ENCODE measurements around the gene SH2D7.

SH2D7 gene

GRCh38 chr15:78079298-78080087 is 12.9 kb upstream of the SH2D7 start:
- no peak for DNase-seq (ENCODE audit: low spot score)

GRCh38 chr15:78080088-78080460 is 12.3 kb upstream of the SH2D7 start:
- DNase-seq (ENCODE audit: low spot score), result no peak

GRCh38 chr15:78082106-78082742 is 10.1 kb upstream of the SH2D7 start:
- DNase-seq (ENCODE audit: low spot score), result no peak

- DNase-seq (ENCODE audit: low spot score), result no peak
Measured at GRCh38 chr15:78082743-78083110, 9.6 kb upstream of the SH2D7 start.

GRCh38 chr15:78083186-78083585 is 9.2 kb upstream of the SH2D7 start:
- no peak for DNase-seq (ENCODE audit: low spot score)

GRCh38 chr15:78083687-78084448 is 8.5 kb upstream of the SH2D7 start:
- no peak for DNase-seq (ENCODE audit: low spot score)

GRCh38 chr15:78084449-78084750 is 8.0 kb upstream of the SH2D7 start:
- no peak for DNase-seq (ENCODE audit: low spot score)

- DNase-seq (ENCODE audit: low spot score), result no peak
Measured at GRCh38 chr15:78085928-78086327, 6.4 kb upstream of the SH2D7 start.

GRCh38 chr15:78087951-78088772 is 4.2 kb upstream of the SH2D7 start:
- no peak for DNase-seq (ENCODE audit: low spot score)

GRCh38 chr15:78088773-78089080 is 3.6 kb upstream of the SH2D7 start:
- DNase-seq (ENCODE audit: low spot score), result no peak

- no peak for DNase-seq (ENCODE audit: low spot score)
Measured at GRCh38 chr15:78090422-78091063, 1.8 kb upstream of the SH2D7 start.

- DNase-seq (ENCODE audit: low spot score), result no peak
Measured at GRCh38 chr15:78093242-78094020, 1.1 kb downstream of the SH2D7 start.

GRCh38 chr15:78097667-78098066 is 5.3 kb downstream of the SH2D7 start:
- no peak for DNase-seq (ENCODE audit: low spot score)

- no peak for DNase-seq (ENCODE audit: low spot score)
Measured at GRCh38 chr15:78098131-78098755, 5.9 kb downstream of the SH2D7 start.

- no peak for DNase-seq (ENCODE audit: low spot score)
Measured at GRCh38 chr15:78100886-78101285, 8.5 kb downstream of the SH2D7 start.

- DNase-seq (ENCODE audit: low spot score), result no peak
Measured at GRCh38 chr15:78101423-78102105, 9.2 kb downstream of the SH2D7 start.

GRCh38 chr15:78102211-78102610 is 9.8 kb downstream of the SH2D7 start:
- no peak for DNase-seq (ENCODE audit: low spot score)

GRCh38 chr15:78102741-78103140 is 10.4 kb downstream of the SH2D7 start:
- DNase-seq (ENCODE audit: low spot score), result no peak

GRCh38 chr15:78103406-78104118 is 11.2 kb downstream of the SH2D7 start:
- no peak for DNase-seq (ENCODE audit: low spot score)

- DNase-seq (ENCODE audit: low spot score), result no peak
Measured at GRCh38 chr15:78104119-78104479, 11.7 kb downstream of the SH2D7 start.
